Adrenal gland (tissue), 12 donors: ENCODE data around the gene ENTR1. TPM values are rescaled to one million over a fixed set of nuclear protein-coding genes. Genes with fewer than 3 reads are reported as not detected.

ENCODE experiments used
- DNase-seq, 7 donors: peaks; one replicate each; pipeline ENCODE4 v3.0.0-alpha.2; 2019 to 2020
- H3K27ac ChIP-seq, 5 donors: fragments of 200-600 bp; sonication (generic) in 4 of 5; 1 replicate in 3 of 5; 2 replicates in 2 of 5; pipeline versions ENCODE4 v1.5.1 to v1.8.0; 2016 to 2020; ENCODE audit warnings: mild to moderate bottlenecking in 1 of 5
- H3K27me3 ChIP-seq: fragments of 200-600 bp; 2 replicates; pipeline ENCODE4 v1.8.0; 2021
- H3K36me3 ChIP-seq, 2 donors: fragments of 200-600 bp; replicated peaks in 1 of 2; 1 replicate in 1 of 2; 2 replicates in 1 of 2; pipeline versions ENCODE4 v1.5.1 to v1.8.0; 2018 to 2022
- H3K4me1 ChIP-seq, 2 donors: fragments of 200-600 bp; replicated peaks in 1 of 2; 1 replicate in 1 of 2; 2 replicates in 1 of 2; pipeline versions ENCODE4 v1.5.1 to v1.8.0; 2018 to 2021
- H3K4me3 ChIP-seq, 4 donors: fragments of 200-600 bp; sonication (generic) in 3 of 4; one replicate each; pipeline ENCODE4 v1.5.1; 2016 to 2018
- H3K9me3 ChIP-seq, 3 donors: fragments of 200-600 bp; sonication (generic) in 1 of 3; replicated peaks in 1 of 3; 1 replicate in 2 of 3; 2 replicates in 1 of 3; pipeline versions ENCODE4 v1.5.1 to v1.8.0; 2016 to 2021
- POLR2A ChIP-seq, 2 donors: fragments of 450-650 bp; IDR thresholded peaks; one replicate each; pipeline ENCODE4 v1.6.1; 2017; ENCODE audit warnings: antibody characterized with exemption in 2 of 2, mild to moderate bottlenecking in 2 of 2, moderate library complexity in 1 of 2
- WGBS, 4 donors: extraction: QIAGEN DNeasy Blood & Tissue Kit in 2 of 4; methylation state at CpG; one replicate each; pipeline versions ENCODE4 v1.1.5 to v1.1.7; 2013 to 2017; 5-methylcytosine and 5-hydroxymethylcytosine counted together
- intact Hi-C, 2 donors: fragments of 100-400 bp; cut with DNase I; formaldehyde crosslinking; loops; one replicate each; pipeline versions ENCODE4 v1.14.1 to v1.15.0; 2022 to 2023
- polyA plus RNA-seq, 3 donors: library from polyadenylated mRNA; stranded (reverse); fragments of 200-250 nt in 2 of 3; fragments of 350-450 nt in 1 of 3; fragmentation: Illumina TruSeq in 1 of 3; extraction: RNeasy Lipid Tissue Mini Kit (QIAGEN cat#74804) in 1 of 3; gene quantifications; one replicate each; pipeline ENCODE4 v1.2.3, GENCODE V29; 2013 to 2014
- total RNA-seq, 9 donors: library from RNA; depleted of rRNA in 4 of 9; stranded (reverse); fragments of >200 nt in 4 of 9; fragments of 120-200 nt in 1 of 9; fragmentation: NEBNext Ultra II Directional in 1 of 9; extraction: Animal tissue kit (Norgen Biotek cat#: 25700) in 1 of 9; gene quantifications; one replicate each; pipeline versions ENCODE4 v1.1.0 to v1.2.4, GENCODE V29; 2013 to 2023
- TF ChIP-seq, protein P1 (sequence below), 6 experiments: fragments of 450-650 bp in 4 of 6; fragments of 200-600 bp in 2 of 6; sonication (generic) in 1 of 6; IDR thresholded peaks; 1 replicate in 5 of 6; 2 replicates in 1 of 6; pipeline versions ENCODE4 v1.5.1 to v1.8.0; 2016 to 2021; ENCODE audit warnings: antibody characterized with exemption in 6 of 6, mild to moderate bottlenecking in 2 of 6, moderate library complexity in 1 of 6
- donor health status: healthy with polysubstance abuse.
- donor health status: Bipolar disorder and iron deficiency.
- donor health status: DM: yes; HTN: yes; CAD: no.
- donor health status: DM: no; HTN: no; CAD: no.
- donor health status: DM: no; HTN: no; CAD: no.
- donor health status: DM: yes; HTN: yes; CAD: no.

The ENTR1 gene
- total and polyA plus RNA-seq, 12 donors = 13.3 to 48.4 (median 34.1) TPM

DNA sequence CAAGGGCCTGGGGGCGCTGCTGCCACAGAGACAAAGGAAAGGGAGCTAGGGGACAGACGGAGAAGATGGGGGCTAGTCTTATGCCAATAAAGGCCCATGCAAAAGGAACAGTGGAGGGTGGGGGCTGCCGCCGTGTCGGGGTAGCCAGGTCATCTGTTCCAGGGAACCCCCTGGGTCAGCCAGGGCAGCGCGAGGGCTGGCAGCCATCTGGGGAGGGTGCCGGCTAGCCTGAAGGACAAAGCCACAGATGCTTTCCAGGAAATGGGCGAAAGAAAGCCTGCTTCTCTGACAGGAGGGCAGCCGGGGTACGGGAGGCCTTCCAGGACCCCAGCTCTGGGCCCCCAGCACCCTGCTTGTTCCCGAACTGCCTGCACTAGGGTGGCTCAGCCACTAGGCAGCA is 35.3 kb downstream of the ENTR1 start:
- Histone ChIP-seq H3K27me3 (no peaks in the 10 kb centered on the region), H3K36me3 (peaks cover 0 to 12% of the 10 kb centered on the region in 2 donors), H3K4me1 (peaks cover 0 to 9% of the 10 kb centered on the region in 2 donors), H3K27ac (no peak overlapping the region), H3K9me3 (no peaks in the 10 kb centered on the region), H3K4me3 (no peak overlapping the region)
- TF ChIP-seq POLR2A (IDR thresholded peaks at IDR 0.05) = no peak
- TF ChIP-seq, protein P1, sequence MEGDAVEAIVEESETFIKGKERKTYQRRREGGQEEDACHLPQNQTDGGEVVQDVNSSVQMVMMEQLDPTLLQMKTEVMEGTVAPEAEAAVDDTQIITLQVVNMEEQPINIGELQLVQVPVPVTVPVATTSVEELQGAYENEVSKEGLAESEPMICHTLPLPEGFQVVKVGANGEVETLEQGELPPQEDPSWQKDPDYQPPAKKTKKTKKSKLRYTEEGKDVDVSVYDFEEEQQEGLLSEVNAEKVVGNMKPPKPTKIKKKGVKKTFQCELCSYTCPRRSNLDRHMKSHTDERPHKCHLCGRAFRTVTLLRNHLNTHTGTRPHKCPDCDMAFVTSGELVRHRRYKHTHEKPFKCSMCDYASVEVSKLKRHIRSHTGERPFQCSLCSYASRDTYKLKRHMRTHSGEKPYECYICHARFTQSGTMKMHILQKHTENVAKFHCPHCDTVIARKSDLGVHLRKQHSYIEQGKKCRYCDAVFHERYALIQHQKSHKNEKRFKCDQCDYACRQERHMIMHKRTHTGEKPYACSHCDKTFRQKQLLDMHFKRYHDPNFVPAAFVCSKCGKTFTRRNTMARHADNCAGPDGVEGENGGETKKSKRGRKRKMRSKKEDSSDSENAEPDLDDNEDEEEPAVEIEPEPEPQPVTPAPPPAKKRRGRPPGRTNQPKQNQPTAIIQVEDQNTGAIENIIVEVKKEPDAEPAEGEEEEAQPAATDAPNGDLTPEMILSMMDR (IDR thresholded peaks at IDR 0.05) = peak in 1 of 6 experiments; percentile 7
- DNase-seq = no peak
- WGBS, 4 donors = 58 to 67% (median 62%) methylated on average over 7 to 12 of the region's 12 CpGs
- intact Hi-C loops = no loop called here

DNA sequence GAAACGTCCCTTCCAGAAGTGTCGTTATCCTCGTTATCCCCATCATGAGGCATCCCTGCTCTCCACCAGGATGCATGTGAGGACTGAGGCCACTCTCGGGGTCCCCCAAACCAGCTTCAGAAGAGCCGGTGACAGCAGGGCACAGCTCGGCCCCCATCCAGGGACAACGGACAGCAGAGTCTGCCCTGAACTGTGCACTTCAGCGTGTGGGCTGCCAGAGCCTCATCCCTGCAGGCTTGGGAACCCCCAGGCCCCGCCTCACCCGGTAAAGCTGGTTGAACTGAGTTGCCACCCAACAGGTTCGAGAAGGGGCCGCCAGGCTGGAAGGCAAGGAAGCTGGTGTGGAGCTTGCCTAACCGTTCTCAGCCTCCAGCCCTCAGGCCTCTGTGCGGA is 36.2 kb downstream of the ENTR1 start:
- H3K9me3 ChIP-seq = no peaks in the 10 kb centered on the region
- peaks cover 0 to 9% of the 10 kb centered on the region in 2 donors for H3K4me1 ChIP-seq
- H3K36me3 ChIP-seq = peaks cover 0 to 5% of the 10 kb centered on the region in 2 donors
- H3K27ac ChIP-seq = peak overlapping the region in 1 of 5 donors; percentile 78
- no peak for DNase-seq
- H3K4me3 ChIP-seq = no peak overlapping the region
- H3K27me3 ChIP-seq = no peaks in the 10 kb centered on the region
- 84 to 93% (median 86%) methylated on average over 5 to 14 of the region's 14 CpGs for WGBS, 4 donors
- TF ChIP-seq, protein P1 (IDR thresholded peaks at IDR 0.05) = no peak
- TF ChIP-seq POLR2A (IDR thresholded peaks at IDR 0.05) = no peak
- intact Hi-C loops = no loop called here

DNA sequence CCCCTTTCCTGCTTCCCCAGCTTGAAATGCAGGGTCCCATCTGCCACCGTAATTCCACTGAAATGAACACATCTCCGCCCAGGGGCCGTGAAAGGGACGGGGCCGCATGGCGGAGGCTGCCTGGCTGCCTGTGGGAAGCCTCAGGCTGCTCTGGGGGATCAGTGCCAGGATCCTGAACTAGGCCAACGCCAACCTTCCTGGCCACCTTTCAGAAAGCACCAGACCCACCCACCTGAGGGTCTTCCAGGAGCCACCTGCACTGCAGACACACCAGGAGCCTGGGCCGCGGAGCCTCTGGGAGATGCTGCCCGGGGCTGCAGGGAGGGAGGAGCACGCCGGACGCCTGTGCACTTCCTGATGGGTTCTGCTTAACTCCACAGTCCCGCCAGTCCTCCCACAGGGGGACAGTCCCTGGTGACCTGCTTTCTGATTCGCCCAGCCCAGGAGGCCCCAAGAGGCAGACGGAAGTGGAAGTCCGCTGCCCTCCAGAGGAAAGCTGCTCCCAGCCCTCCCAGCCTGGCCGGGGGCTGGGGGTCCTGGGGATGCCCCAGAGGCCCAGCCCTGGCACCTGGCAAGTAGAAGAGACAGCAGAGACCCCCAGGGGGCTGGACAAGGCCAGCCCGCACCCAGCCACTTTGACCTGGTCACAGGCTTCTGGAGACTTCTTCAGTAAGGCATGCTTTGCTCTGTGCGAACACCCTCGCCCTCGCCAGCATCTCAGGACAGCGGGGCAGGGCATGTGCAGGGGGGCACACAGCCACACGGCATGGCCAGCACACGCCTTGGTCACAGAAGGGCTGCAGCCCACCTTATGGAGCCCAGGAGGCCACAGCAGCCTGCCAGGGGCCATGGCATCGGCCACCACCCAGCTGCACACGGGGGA is 36.9 kb downstream of the ENTR1 start, which contains the start of gene CARD9:
CARD9 (minus strand) TSS at position 370 of the 883 bp plus-strand sequence. CDS start 1,591 bp downstream, outside the sequence.
- peak within 1 kb of the TSS in 1 of 4 donors; percentile 42 for H3K4me3 ChIP-seq
- no peaks in the 10 kb centered on the region for H3K9me3 ChIP-seq
- intact Hi-C loops = no loop called here
- TF ChIP-seq, protein P1 (IDR thresholded peaks at IDR 0.05) = no peak
- no peak for TF ChIP-seq POLR2A (IDR thresholded peaks at IDR 0.05)
- H3K36me3 ChIP-seq = peaks cover 0 to 4% of the 10 kb centered on the region in 2 donors
- H3K27ac ChIP-seq = peak within 1 kb of the TSS in 3 of 5 donors; percentile 2 to 78 (median 37)
- DNase-seq = peak in 3 of 7 donors; percentile 50 to 61 (median 54)
- H3K4me1 ChIP-seq = peaks cover 0 to 9% of the 10 kb centered on the region in 2 donors
- H3K27me3 ChIP-seq = no peaks in the 10 kb centered on the region
- WGBS, 4 donors = 57 to 69% (median 62%) methylated on average over 13 to 27 of the region's 27 CpGs

DNA sequence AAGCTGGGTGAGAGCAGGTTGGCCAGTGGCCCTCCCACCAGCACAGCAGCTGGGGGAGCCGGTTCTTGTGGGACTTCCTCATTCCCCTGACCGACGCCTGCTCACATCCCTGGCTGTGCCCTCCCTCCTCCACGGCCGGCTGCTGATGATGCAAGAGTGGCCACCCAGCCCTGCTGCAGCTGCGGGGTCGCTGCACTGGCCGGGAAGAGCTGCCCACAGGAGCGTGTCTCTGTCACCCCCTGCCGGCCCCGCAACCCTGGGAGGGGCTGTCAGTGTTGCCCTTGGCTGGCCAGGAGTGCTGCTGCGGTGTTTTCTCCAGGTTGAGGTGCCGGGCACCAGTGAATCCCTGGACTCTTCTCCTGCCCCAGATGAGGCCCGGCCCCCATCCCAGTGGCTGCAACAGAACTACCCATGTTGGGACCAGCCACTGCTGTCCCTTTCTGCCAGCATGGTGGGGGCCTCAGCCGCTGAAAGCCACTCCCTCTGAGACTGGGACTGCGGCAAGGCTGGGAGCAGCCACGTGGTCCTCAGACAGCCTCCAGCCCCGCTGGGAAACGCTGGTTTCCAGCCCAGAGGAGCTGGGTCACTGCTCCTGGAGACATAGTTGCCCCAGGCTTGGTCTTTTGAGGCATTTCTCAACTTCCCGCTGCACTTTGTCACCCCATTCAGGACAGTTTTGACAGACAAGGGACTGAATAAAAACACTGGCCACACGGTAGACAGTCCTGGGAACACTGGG is 37.7 kb downstream of the ENTR1 start:
- 17 to 37% (median 28%) methylated on average over 3 to 21 of the region's 21 CpGs for WGBS, 4 donors
- Histone ChIP-seq H3K36me3 (peaks cover 0 to 4% of the 10 kb centered on the region in 2 donors), H3K4me1 (peaks cover 0 to 9% of the 10 kb centered on the region in 2 donors), H3K9me3 (no peaks in the 10 kb centered on the region), H3K27me3 (no peaks in the 10 kb centered on the region), H3K4me3 (peak overlapping the region in 1 of 4 donors; percentile 42), H3K27ac (peak overlapping the region in 3 of 5 donors; percentile 2 to 78 (median 37))
- peak in 5 of 7 donors; percentile 55 to 73 (median 64) for DNase-seq
- intact Hi-C loops = no loop called here
- no peak for TF ChIP-seq POLR2A (IDR thresholded peaks at IDR 0.05)
- TF ChIP-seq, protein P1 (IDR thresholded peaks at IDR 0.05) = no peak
